Ovary (tissue), 9 donors: ENCODE results near the gene TRIM37. TPM values are rescaled to one million over a fixed set of nuclear protein-coding genes. Genes with fewer than 3 reads are reported as not detected.
A peak's percentile ranks its signal among the peaks of the same experiment; 100 is the strongest.

Source experiments
- DNase-seq, 5 donors: peaks; one replicate each; pipeline ENCODE4 v3.0.0-alpha.2; 2019 to 2020
- H3K27ac ChIP-seq, 2 donors: fragments of 200-600 bp; one replicate each; pipeline versions ENCODE4 v1.5.1 to v1.8.0; 2019 to 2022
- H3K27me3 ChIP-seq: fragments of 200-600 bp; one replicate; pipeline ENCODE4 v1.8.0; 2022
- H3K36me3 ChIP-seq: fragments of 200-600 bp; sonication (generic); one replicate; pipeline ENCODE4 v1.5.1; 2019
- H3K4me1 ChIP-seq: one replicate; pipeline ENCODE4 v1.8.1; 2013; ENCODE audit warnings: mild to moderate bottlenecking, moderate library complexity; ENCODE audit not compliant: insufficient read depth
- H3K4me3 ChIP-seq: fragments of 200-600 bp; sonication (generic); one replicate; pipeline ENCODE4 v1.5.1; 2017
- H3K9me3 ChIP-seq, 2 donors: fragments of 200-600 bp in 1 of 2; sonication (generic) in 1 of 2; one replicate each; pipeline versions ENCODE4 v1.5.1 to v1.8.1; 2013 to 2019; ENCODE audit warnings: mild to moderate bottlenecking in 1 of 2, moderate library complexity in 1 of 2
- CTCF ChIP-seq, 3 donors: fragments of 450-650 bp in 2 of 3; fragments of 200-600 bp in 1 of 3; IDR thresholded peaks; one replicate each; pipeline versions ENCODE4 v1.5.1 to v1.8.0; 2016 to 2022; ENCODE audit warnings: antibody characterized with exemption in 3 of 3, mild to moderate bottlenecking in 1 of 3
- EP300 ChIP-seq: sonication (generic); formaldehyde crosslinking; IDR thresholded peaks from one replicate; pipeline ENCODE4 v1.6.1; 2017; ENCODE audit warnings: antibody characterized with exemption
- POLR2A ChIP-seq: fragments of 450-650 bp; IDR thresholded peaks from one replicate; pipeline ENCODE4 v1.6.1; 2017; ENCODE audit warnings: antibody characterized with exemption, mild to moderate bottlenecking, moderate library complexity
- WGBS, 3 donors: extraction: QIAGEN DNeasy Blood & Tissue Kit in 1 of 3; methylation state at CpG; one replicate each; pipeline versions ENCODE4 v1.1.5 to v1.1.7; 2013 to 2017; 5-methylcytosine and 5-hydroxymethylcytosine counted together
- intact Hi-C, 4 donors: fragments of 100-400 bp; cut with DNase I; formaldehyde crosslinking; loops; one replicate each; pipeline versions ENCODE4 v1.11.0 to v1.15.1; 2022 to 2023
- microRNA counts: library from miRNA; unstranded; fragments of <30 nt; microRNA quantifications from one replicate; lab custom pipeline; 2016
- microRNA-seq, 3 donors: library from miRNA; unstranded; fragments of <30 nt; microRNA quantifications; one replicate each; pipeline versions ENCODE4 to v1.2.0, GENCODE V29; 2019 to 2020
- polyA plus RNA-seq, 2 donors: library from polyadenylated mRNA; stranded (reverse); fragments of 200-250 nt in 1 of 2; fragments of 350-450 nt in 1 of 2; fragmentation: Illumina TruSeq in 1 of 2; extraction: RNeasy Lipid Tissue Mini Kit (QIAGEN cat#74804) in 1 of 2; gene quantifications; one replicate each; pipeline ENCODE4 v1.2.3, GENCODE V29; 2013 to 2014
- small RNA-seq: library from RNA; depleted of rRNA; stranded (forward); fragments of <200 nt; gene quantifications from one replicate; pipeline ENCODE3, GENCODE V24; 2016
- total RNA-seq, 7 donors: library from RNA; depleted of rRNA in 2 of 7; stranded (reverse); fragments of >200 nt in 2 of 7; fragmentation: NEBNext Ultra II Directional in 3 of 7; extraction: Animal tissue kit (Norgen Biotek cat#: 25700) in 3 of 7; gene quantifications; one replicate each; pipeline versions ENCODE4 v1.1.0 to v1.2.4, GENCODE V29; 2016 to 2023
- donor health status: DM: no; HTN: no; CAD: no; lungs with moderate emphysema.
- donor health status: DM: no; HTN: no; CAD: no.
- donor health status: Bipolar disorder and iron deficiency.
- donor health status: DM: yes; HTN: yes; CAD: no.
- donor health status: DM: no; HTN: no; CAD: no.
- donor health status: DM: yes; HTN: yes; CAD: no.

TRIM37 gene
- total and polyA plus RNA-seq, 9 donors: 8.9 to 21.8 (median 16.8) TPM

GRCh38 chr17:58936295-58936694, 170.4 kb downstream of the TRIM37 start:
- Histone ChIP-seq H3K27me3 (no peaks in the 10 kb centered on the region), H3K9me3 (no peaks in the 10 kb centered on the region), H3K4me3 (no peak overlapping the region), H3K4me1 (no peaks in the 10 kb centered on the region), H3K36me3 (no peaks in the 10 kb centered on the region), H3K27ac (no peak overlapping the region)
- WGBS, 3 donors: 13 to 21% (median 14%) methylated on average over 3 of the region's 3 CpGs
- intact Hi-C loops: no loop called here
- DNase-seq: no peak
- TF ChIP-seq EP300: no peak
- no peak for TF ChIP-seq CTCF (IDR thresholded peaks at IDR 0.05)
- TF ChIP-seq POLR2A: no peak

- no peaks in the 10 kb centered on the region for H3K9me3 ChIP-seq
- H3K27ac ChIP-seq: no peak overlapping the region
- H3K27me3 ChIP-seq: no peaks in the 10 kb centered on the region
- no peak overlapping the region for H3K4me3 ChIP-seq
- no peak for DNase-seq
- intact Hi-C loops: no loop called here
- TF ChIP-seq CTCF (IDR thresholded peaks at IDR 0.05) (no peak), POLR2A (no peak), EP300 (no peak)
- H3K4me1 ChIP-seq: no peaks in the 10 kb centered on the region
- no peaks in the 10 kb centered on the region for H3K36me3 ChIP-seq
- WGBS, 3 donors: 90 to 93% (median 91%) methylated on average over 3 of the region's 3 CpGs
These were observed 173.7 kb downstream of the TRIM37 start for GRCh38 chr17:58932956-58933355.

MicroRNAs within 50 kb of the gene (microRNA counts, 767-probe panel; counts per million panel counts)
- 2,914 counts per million, percentile 85 among the panel's probes with 10 or more counts for microRNA hsa-miR-301a-3p (lab: Ali Mortazavi, UCI)
- microRNA hsa-miR-454-3p (lab: Ali Mortazavi, UCI): 530 counts per million, percentile 78 among the panel's probes with 10 or more counts

Small RNA genes within 50 kb of the gene (microRNA-seq; reads per million reads assigned to microRNA genes)
- gene MIR301A: 5.0 to 222 (median 32.0) reads per million in 3 donors
- gene MIR454: 147 to 285 (median 155) reads per million in 3 donors

Small RNA genes within 50 kb of the gene (small RNA-seq; reads per million reads assigned to genes)
- 4.4 reads per million, percentile 79 among the genes with 10 or more reads in this experiment for gene MIR301A
- 3.6 reads per million, percentile 78 among the genes with 10 or more reads in this experiment for gene MIR454
- not detected for gene RN7SL716P
- not detected for gene RNU2-58P

Other genes with a start within 250 kb of the TRIM37 start
- 10 to 100 TPM; 15.1 to 41.0 (median 25.5) TPM for gene SKA2, start 48.3 kb upstream of the TRIM37 start, total RNA-seq
- 10 to 100 TPM; 21.0 to 50.0 TPM for gene SKA2, start 48.3 kb upstream of the TRIM37 start, polyA plus RNA-seq
- 1 to 10 TPM in 6 of 7 donors, under 1 TPM in 1; 0.96 to 2.5 (median 1.4) TPM for gene PRR11, start 48.9 kb upstream of the TRIM37 start, total RNA-seq
- gene PRR11, start 48.9 kb upstream of the TRIM37 start, polyA plus RNA-seq: 1 to 10 TPM; 1.3 to 5.1 TPM
- gene SMG8, start 103.2 kb upstream of the TRIM37 start, total RNA-seq: 10 to 100 TPM in 5 of 7 donors, 1 to 10 TPM in 2; 6.9 to 17.1 (median 11.7) TPM
- gene SMG8, start 103.2 kb upstream of the TRIM37 start, polyA plus RNA-seq: 10 to 100 TPM in 1 of 2 donors, 1 to 10 TPM in 1; 9.2 to 18.0 TPM
- 1 to 10 TPM; 1.0 to 2.6 (median 1.5) TPM for gene GDPD1, start 113.6 kb upstream of the TRIM37 start, total RNA-seq
- 1 to 10 TPM; 1.5 to 2.3 TPM for gene GDPD1, start 113.6 kb upstream of the TRIM37 start, polyA plus RNA-seq
- 10 to 100 TPM in 4 of 7 donors, 1 to 10 TPM in 3; 6.6 to 28.1 (median 10.6) TPM for gene YPEL2, start 224.8 kb upstream of the TRIM37 start, total RNA-seq
- 10 to 100 TPM in 1 of 2 donors, 1 to 10 TPM in 1; 9.1 to 14.0 TPM for gene YPEL2, start 224.8 kb upstream of the TRIM37 start, polyA plus RNA-seq